Stimulated activated CD4-positive, alpha-beta T cell treated with anti-CD3 and anti-CD28 coated beads, TNF-alpha, amount 100 ng/mL, for 4 hours (primary cell): Measurements from ENCODE around the gene RPL36A.

Experiments used
- DNase-seq, 3 experiments: peaks; one replicate each; pipeline ENCODE4 v3.0.0-alpha.2; 2020; ENCODE audit warnings: low read depth in 3 of 3

The RPL36A gene

GRCh38 chrX:101393530-101394305 is 2.9 kb downstream of the RPL36A start:
- no peak for DNase-seq

GRCh38 chrX:101394372-101394771 is 3.6 kb downstream of the RPL36A start:
- no peak for DNase-seq

DNA sequence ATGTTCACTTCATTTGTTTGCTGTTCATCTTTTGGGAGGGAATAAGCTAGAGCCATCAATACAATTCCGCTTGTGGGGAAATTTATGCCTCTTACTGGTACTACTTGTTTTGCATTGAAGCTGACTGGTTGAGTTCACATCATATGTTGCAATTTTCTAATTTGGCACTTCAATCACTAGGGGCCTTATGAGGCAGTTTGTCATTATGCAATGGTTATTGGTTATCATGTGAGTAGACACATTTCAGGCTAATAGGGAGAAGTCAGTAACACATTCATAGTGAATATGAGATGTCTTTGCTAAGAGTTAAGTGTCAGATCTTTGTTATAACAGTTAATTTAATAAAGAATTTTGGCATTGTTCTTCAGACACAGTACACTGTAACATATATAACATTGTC is 5.0 kb downstream of the RPL36A start:
- no peak for DNase-seq

- no peak for DNase-seq
These were observed 7.0 kb downstream of the RPL36A start for GRCh38 chrX:101397779-101398178.

GRCh38 chrX:101398694-101399093 is 7.9 kb downstream of the RPL36A start:
- DNase-seq = no peak

DNA sequence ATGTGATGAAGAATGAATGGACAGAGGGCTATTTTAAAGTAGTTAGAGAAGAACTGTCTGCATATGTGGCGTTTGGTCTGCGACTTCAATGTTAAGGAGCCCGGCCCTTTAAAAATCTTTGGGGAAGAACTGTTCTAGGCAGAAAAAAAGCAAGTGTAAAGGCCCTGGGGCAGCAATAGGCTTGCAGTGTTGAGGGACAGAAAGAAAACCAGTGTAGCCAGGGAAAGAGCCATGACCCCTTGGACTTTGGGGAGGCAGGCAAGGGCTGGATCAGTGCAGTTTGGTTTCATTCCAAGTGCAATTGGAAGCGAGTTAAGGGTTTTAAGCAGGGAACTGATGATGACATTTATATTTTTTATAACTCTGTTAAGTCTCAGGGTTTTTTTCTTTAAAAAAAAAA is 9.0 kb downstream of the RPL36A start:
- no peak for DNase-seq

DNA sequence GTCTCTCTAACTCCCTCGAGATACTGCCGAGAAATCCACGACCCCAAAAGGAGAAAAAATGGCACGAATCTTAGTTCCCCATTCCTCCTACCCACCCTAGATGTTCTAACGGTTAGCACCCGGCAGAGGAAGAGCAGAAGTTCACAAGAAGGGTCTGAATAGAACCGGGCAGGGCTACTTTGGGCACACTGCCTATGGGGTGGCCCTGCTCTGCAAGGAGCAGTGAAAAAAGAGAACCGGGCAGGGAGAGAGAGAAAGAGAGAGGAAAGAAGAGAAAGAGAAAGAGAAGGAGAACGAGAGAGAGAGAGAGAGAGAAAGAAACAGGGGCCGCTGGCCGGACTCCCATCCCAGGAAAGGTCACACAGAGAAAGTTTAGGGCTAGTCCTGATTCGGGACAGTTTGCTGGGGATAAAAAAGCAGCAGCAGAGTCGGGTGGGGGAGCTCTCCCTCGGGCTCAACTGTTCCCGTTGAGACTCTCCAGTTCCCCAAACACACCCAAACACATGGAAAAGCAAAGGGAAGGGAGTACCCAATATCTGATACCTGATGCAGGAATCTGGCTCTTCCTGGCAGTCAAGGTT is 16.4 kb downstream of the RPL36A start:
- DNase-seq = no peak

GRCh38 chrX:101407748-101408531 is 17.1 kb downstream of the RPL36A start, which contains the start of the genes GLA and HNRNPH2:
TSS of gene GLA (minus strand) at chrX:101407925. CDS start at chrX:101407903, 22 bp downstream.
TSS of gene HNRNPH2 (plus strand) at chrX:101408222. CDS start at chrX:101411989, 3,767 bp downstream.
- peak; percentile 45 to 78 (median 76) for DNase-seq

- DNase-seq = no peak
These were observed 17.7 kb downstream of the RPL36A start for GRCh38 chrX:101408532-101408841.

- DNase-seq = no peak
These were observed 18.2 kb downstream of the RPL36A start for GRCh38 chrX:101409043-101409442.

GRCh38 chrX:101410461-101410860 is 19.6 kb downstream of the RPL36A start:
- no peak for DNase-seq

DNA sequence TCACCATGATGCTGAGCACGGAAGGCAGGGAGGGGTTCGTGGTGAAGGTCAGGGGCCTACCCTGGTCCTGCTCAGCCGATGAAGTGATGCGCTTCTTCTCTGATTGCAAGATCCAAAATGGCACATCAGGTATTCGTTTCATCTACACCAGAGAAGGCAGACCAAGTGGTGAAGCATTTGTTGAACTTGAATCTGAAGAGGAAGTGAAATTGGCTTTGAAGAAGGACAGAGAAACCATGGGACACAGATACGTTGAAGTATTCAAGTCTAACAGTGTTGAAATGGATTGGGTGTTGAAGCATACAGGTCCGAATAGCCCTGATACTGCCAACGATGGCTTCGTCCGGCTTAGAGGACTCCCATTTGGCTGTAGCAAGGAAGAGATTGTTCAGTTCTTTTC is 21.2 kb downstream of the RPL36A start:
- no peak for DNase-seq

- no peak for DNase-seq
These were observed 24.7 kb downstream of the RPL36A start for GRCh38 chrX:101415180-101416145.

- no peak for DNase-seq
These were observed 25.9 kb downstream of the RPL36A start for GRCh38 chrX:101416691-101417090.

- DNase-seq = no peak
These were observed 26.4 kb downstream of the RPL36A start for GRCh38 chrX:101417190-101417589.

- no peak for DNase-seq
These were observed 27.4 kb downstream of the RPL36A start for GRCh38 chrX:101417981-101418841.

DNA sequence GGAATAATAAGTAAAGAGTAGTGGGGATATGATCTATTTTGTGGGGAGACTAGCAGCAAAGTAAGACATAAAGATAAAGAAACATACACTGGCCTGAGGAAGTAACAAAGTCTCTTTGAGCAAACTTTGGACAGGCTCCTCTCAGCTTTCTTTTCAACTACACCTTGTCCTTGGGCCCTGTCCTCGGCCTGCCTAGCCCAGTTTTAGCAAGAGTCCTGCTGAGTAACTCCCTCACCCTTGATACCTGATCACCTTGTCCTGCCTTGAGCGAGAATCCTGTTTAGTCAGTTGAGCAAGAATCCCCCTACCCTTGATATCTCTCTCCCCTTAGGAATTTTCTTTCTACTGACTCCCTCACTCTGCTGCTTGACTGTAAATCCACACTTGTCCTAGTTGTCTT is 28.7 kb downstream of the RPL36A start:
- no peak for DNase-seq

GRCh38 chrX:101427954-101428353 is 37.1 kb downstream of the RPL36A start:
- no peak for DNase-seq

DNA sequence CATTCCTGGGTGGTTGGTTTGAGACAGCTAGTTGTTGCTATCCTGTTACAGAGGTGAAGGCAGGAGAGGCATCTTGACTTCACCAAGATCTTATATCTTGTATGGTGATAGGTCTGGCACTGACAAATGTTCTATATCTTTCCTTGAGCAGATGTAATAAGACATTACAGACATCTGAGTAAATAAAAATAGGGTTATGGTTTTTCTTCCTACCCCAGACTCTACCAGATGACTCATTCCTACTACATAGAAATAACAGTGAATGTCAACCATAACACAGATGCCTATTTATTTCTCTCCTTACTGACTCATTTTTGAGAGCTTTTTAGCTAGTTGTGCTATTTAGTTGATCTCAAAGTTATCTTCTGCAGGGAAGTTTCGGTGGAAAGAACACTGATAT is 39.1 kb downstream of the RPL36A start:
- no peak for DNase-seq

DNA sequence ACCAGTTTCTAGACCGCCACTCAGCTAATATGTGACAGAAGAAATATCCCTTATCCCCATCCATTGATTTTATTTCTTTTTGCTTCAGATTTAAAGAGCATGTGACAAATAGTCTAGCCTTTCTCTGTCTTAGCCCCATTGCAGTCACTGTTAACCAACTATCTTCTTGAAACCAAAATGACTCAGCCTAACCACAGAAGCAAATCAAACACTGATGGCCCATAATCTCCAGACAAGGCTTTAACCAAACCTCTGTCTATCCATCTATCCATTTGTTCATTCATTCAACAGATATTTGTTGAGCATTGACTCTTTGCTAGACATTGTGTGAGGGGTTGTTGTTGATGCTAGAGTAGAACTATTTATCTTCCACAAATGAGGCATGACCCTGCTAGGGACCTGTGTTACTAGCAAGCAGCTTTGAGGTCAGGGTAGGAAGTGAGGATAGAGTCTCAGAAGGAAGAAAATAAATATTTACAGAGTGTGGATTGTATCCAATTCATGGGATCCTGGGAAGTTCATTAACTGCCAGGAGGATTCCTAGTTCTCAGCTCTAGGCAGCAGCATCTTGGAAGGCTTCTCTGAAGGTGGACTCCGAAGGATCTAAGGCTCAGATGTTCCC is 39.8 kb downstream of the RPL36A start:
- DNase-seq = no peak
